Fibroblast of skin of abdomen (primary cell): Measurements from ENCODE around the gene ARPC2.

Experiments
- DNase-seq: peaks from one replicate; pipeline ENCODE4 v3.0.0-alpha.2; 2013

ARPC2 gene

GRCh38 chr2:218255446-218255845, 38.5 kb downstream of the ARPC2 start:
- DNase-seq: peak; percentile 62

- DNase-seq: no peak
Observed at GRCh38 chr2:218256612-218257350, 39.8 kb downstream of the ARPC2 start.

GRCh38 chr2:218257390-218257981, 40.5 kb downstream of the ARPC2 start:
- no peak for DNase-seq

DNA sequence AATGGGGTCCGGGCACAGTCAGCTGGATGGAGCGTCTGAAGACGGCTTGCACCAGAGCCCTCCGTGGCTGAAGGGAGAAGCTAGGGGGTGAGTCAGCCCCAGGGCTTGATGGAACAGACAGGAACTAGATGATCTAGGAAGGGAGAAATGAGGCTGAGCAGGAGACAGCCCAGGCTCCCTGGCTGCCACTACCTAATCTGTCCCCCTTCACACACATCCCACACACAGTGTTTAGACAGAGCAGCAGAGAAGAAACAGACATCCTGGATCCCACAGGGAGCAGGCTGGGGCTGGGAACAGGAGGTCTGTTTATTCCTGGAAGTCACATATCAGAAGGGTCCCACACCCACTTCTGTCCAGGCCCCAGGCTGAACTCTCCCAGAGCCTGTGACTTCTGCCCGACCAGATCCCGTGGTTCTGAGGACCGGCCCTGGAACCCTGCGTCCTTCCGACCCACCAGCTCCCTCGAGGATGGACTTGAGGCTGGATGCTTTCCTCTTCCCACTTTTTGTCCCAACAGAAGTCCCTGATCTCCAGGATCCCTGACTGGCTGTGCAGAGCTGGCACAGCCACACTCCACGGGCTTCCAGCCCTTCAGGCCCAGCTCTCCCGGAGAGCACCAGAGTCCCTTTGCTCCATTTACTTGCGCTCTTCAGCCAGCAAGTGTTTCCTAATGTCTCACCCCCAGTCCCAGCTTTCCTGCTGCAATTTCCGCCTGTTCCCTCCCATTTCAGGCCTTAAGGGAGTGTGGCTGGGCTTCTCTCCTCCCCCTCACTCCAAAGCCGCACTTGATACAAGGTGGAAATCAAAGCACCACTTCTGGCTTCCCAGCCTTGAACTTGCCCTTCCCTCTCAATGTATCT, 42.3 kb downstream of the ARPC2 start:
- DNase-seq: peak; percentile 78

GRCh38 chr2:218260166-218260565, 43.2 kb downstream of the ARPC2 start:
- DNase-seq: no peak

DNA sequence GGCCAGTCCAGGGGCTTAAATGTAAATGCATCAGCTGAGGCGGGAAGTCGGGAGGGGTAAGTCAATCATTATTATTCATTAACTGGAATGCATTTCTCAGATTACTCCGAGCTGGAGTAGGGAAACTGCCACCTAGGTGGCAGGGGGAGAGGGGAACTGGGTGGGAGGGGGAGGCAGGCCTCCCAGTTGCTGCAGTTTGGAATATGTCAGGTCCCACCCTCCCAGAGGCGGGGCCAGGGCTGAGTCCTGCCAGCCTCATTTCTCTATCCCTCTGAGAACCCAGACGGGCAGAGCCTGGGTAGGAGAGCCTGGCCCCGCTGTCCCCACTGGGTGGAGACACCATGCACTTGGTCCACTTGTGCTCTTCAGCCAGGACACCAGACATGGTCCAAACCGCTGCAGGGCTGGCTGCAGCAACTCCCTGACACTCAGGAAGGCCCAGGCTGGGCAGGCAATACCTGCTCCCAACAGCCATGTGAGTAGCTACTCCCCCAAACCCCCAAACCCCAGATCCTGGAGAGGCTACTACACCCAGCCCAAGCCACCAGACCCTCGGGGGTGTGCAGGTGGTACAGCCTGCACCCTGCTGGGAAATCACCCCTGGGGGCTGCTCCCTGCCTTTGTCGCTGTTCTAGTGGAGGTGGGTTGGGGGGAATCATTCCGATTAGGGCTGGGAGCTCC, 43.9 kb downstream of the ARPC2 start, which contains the start of gene GPBAR1:
Gene GPBAR1 (plus strand): TSS at position 274 of the 681 bp plus-strand sequence. CDS start 1,710 bp downstream, outside the sequence.
- DNase-seq: no peak

GRCh38 chr2:218261423-218262236, 44.6 kb downstream of the ARPC2 start:
- no peak for DNase-seq

- no peak for DNase-seq
Observed at GRCh38 chr2:218262237-218262600, 45.2 kb downstream of the ARPC2 start.

DNA sequence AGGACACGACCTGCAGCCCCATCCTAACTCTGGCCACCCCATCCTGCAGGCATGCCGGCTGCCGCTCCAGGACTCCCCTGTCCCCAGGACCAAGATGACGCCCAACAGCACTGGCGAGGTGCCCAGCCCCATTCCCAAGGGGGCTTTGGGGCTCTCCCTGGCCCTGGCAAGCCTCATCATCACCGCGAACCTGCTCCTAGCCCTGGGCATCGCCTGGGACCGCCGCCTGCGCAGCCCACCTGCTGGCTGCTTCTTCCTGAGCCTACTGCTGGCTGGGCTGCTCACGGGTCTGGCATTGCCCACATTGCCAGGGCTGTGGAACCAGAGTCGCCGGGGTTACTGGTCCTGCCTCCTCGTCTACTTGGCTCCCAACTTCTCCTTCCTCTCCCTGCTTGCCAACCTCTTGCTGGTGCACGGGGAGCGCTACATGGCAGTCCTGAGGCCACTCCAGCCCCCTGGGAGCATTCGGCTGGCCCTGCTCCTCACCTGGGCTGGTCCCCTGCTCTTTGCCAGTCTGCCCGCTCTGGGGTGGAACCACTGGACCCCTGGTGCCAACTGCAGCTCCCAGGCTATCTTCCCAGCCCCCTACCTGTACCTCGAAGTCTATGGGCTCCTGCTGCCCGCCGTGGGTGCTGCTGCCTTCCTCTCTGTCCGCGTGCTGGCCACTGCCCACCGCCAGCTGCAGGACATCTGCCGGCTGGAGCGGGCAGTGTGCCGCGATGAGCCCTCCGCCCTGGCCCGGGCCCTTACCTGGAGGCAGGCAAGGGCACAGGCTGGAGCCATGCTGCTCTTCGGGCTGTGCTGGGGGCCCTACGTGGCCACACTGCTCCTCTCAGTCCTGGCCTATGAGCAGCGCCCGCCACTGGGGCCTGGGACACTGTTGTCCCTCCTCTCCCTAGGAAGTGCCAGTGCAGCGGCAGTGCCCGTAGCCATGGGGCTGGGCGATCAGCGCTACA, 45.9 kb downstream of the ARPC2 start:
- no peak for DNase-seq

DNA sequence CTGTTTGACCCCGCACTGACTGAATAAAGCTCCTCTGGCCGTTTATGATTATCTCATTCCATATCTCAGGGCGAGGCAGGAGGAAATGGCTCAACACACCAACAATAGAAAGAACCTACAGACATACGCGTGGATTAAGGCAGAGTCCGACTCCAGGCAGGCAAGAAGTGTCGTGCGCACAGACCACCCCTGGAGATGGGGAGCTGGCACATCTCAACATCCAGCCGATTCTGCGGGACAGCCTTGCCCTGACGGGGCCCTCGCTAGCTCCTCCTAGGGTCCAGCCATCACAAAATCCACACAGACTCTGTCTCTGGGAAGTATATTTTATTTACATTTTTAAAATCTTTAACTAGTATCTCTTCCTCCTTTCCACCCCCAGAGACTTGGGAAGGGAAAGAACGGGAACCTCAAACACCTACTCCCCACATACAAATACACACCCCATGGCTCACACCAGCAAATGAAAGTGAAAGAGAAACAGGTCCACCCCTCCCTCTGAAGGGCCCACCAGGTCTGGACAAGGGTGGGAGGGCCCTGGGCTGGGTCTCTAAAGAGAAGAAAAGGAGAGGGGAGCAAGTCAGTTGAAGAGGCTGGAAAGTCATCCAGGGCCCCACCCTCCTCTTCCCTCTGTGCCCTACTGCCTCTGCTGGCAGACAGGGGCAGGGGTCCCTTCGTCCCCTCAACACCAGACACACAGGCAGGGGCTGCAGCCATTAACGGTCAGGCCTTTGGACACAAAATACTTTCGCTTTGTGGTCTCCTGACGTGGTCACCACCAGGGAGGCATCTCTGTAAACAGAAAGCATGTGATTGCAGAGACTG, 47.0 kb downstream of the ARPC2 start:
- DNase-seq: no peak

DNA sequence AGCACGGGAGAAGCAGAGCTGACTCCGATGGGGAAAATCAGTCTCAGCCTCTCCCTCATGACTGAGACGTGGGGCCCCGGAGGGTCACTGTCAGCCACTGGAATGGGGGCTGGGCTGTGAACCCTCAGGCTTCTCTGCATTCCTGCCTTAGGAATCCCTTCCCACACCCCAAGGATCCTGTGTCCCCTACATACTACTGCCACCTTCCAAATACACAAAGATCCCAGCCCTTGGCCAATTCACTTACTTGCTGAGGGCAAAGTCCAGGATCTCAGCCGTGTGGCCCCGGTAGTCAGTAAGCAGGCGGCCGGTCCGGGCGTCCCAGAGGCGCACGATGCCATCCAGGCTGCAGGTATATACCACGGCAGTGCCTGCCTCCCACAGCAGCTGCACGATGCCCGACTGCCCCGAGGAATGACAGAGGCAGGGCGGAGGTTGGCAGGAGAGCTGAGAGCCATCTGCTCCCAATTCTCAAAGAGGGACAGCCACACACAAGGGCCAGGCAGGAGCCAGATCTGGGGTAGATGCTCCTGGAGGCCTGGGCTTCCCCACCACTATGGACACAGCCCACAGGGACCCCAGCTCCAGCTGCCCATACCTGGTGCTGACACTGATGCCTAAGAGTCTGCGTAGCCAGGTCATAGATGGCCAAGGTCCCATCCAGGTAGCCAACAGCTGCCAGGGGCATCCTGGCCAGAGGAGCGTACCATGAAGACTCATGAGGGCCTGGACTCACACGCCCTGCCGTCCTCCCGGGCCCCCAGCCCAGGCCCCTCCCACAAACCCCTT, 48.0 kb downstream of the ARPC2 start:
- no peak for DNase-seq

DNA sequence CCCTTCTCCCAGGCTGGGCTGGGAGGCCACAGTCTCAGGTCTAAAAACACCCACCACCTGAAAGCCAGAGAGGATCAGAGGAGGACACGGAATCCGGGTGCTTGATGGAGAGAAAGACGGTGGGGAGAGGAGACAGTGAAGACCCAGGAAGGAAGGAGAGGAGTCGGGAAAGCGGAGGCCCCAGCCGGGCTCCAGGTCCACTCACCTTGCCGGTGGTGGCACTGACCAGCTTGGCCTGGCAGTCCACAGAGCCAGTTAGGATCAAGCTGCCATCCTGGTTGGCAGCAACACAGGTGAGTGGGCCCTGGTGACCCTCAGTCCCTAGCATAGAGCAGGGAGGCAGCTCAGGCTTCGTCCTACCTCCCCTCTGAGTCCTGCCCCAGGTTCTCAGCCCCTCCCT, 48.6 kb downstream of the ARPC2 start:
- no peak for DNase-seq

DNA sequence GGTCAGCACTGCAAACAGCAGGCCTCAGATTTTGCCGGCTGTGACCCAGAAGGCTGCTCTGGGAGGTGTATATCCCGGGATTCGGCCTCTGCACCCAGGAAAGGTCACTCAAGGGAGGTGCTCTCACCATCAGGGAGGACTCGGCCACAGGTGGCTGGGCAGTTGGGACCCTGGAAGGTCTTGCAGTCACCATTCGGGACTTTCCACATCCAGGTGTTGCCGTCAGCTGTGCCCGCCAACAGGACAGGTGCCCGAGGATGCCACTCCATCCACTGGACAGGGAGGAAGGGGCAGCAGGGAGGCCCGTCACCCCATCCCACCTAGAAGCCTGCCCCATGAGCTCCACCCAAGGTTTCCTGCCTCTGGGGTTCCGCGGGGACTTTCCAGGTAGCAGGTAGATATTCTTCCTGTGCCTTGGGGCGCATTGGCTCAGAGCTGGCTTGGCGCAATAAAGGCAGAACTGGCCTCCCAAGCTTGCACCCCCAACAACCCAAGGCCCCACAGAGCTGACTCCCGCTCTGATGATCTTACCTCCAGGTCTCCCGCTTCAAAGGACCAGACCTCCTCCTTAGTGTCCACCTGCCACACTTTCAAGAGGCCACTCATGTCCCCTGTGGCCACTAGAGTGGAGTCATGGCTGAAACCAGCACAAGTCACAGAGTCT, 49.5 kb downstream of the ARPC2 start:
- DNase-seq: no peak

- DNase-seq: no peak
Observed at GRCh38 chr2:218267259-218267658, 50.3 kb downstream of the ARPC2 start.

- peak; percentile 100 for DNase-seq
Observed at GRCh38 chr2:218269900-218270720, 53.1 kb downstream of the ARPC2 start, which contains the start of the genes AAMP and PNKD. TSS of gene AAMP (minus strand) at chr2:218270137. CDS start at chr2:218270086, 51 bp downstream. TSS of gene PNKD (plus strand) at chr2:218270519. CDS start at chr2:218270536, 17 bp downstream.

GRCh38 chr2:218270721-218271486, 53.9 kb downstream of the ARPC2 start:
- DNase-seq: no peak

- DNase-seq: no peak
Observed at GRCh38 chr2:218271487-218271797, 54.5 kb downstream of the ARPC2 start.
